HepG2 (cell line): ENCODE results near the gene ARHGAP29. TPM values are rescaled to one million over a fixed set of nuclear protein-coding genes. Genes with fewer than 3 reads are reported as not detected.

Experiments used
- AGO1 ChIP-seq: fragments of 200-400 bp; formaldehyde crosslinking; IDR thresholded peaks from 2 replicates; pipeline ENCODE4 v1.6.1; 2017; ENCODE audit warnings: mild to moderate bottlenecking, low read depth, low read length, moderate library complexity; ENCODE audit not compliant: poor library complexity, severe bottlenecking
- BRCA1 ChIP-seq: sonication (generic); formaldehyde crosslinking; IDR thresholded peaks from 2 replicates; pipeline ENCODE4 v1.4.0; 2020; ENCODE audit warnings: missing genetic modification reagents
- CBX5 ChIP-seq: sonication (generic); formaldehyde crosslinking; IDR thresholded peaks from 2 replicates; pipeline ENCODE4 v1.4.0; 2020; ENCODE audit warnings: missing genetic modification reagents, borderline replicate concordance
- EP300 ChIP-seq, 3 experiments: sonication (generic) in 1 of 3; formaldehyde crosslinking in 1 of 3; IDR thresholded peaks; 2 replicates each; pipeline versions ENCODE4 v1.5.1 to v1.6.1; 2011 to 2020; ENCODE audit warnings: low read depth in 2 of 3, low read length in 2 of 3, borderline replicate concordance in 1 of 3, improper control_type of control experiment in 1 of 3, mild to moderate bottlenecking in 1 of 3, missing genetic modification reagents in 1 of 3, moderate library complexity in 1 of 3
- ETV6 ChIP-seq: sonication (generic); formaldehyde crosslinking; conservative IDR thresholded peaks from 2 replicates; pipeline ENCODE4 v1.4.0; 2020; ENCODE audit warnings: missing genetic modification reagents
- GATAD2A ChIP-seq: IDR thresholded peaks from 2 replicates; pipeline ENCODE4 v1.6.1; 2016
- GPN1 ChIP-seq: sonication (generic); formaldehyde crosslinking; IDR thresholded peaks from 2 replicates; pipeline ENCODE4 v1.5.1; 2020; ENCODE audit warnings: missing genetic modification reagents, borderline replicate concordance
- MBD4 ChIP-seq: IDR thresholded peaks from 2 replicates; pipeline ENCODE4 v1.6.1; 2012; ENCODE audit warnings: low read length, inconsistent platforms, borderline replicate concordance
- MXI1 ChIP-seq: IDR thresholded peaks from 3 replicates; pipeline ENCODE4 v1.6.1; 2012; ENCODE audit warnings: low read depth, low read length, inconsistent platforms, borderline replicate concordance
- NR3C1 ChIP-seq: sonication (generic); formaldehyde crosslinking; IDR thresholded peaks from 2 replicates; pipeline ENCODE4 v1.4.0; 2020; ENCODE audit warnings: missing genetic modification reagents
- SNRNP70 ChIP-seq: fragments of 200-400 bp; formaldehyde crosslinking; IDR thresholded peaks from 2 replicates; pipeline ENCODE4 v1.6.1; 2017; ENCODE audit warnings: mild to moderate bottlenecking, low read depth, low read length, moderate library complexity
- TEAD2 ChIP-seq: sonication (generic); formaldehyde crosslinking; IDR thresholded peaks from 2 replicates; pipeline ENCODE4 v1.9.0; 2021; ENCODE audit warnings: missing genetic modification reagents
- TOPORS ChIP-seq: sonication (generic); formaldehyde crosslinking; IDR thresholded peaks from 2 replicates; pipeline ENCODE4 v1.8.0; 2023; ENCODE audit warnings: mild to moderate bottlenecking, missing genetic modification reagents
- ZBTB8A ChIP-seq: sonication (generic); formaldehyde crosslinking; IDR thresholded peaks from 2 replicates; pipeline ENCODE4 v1.4.0; 2020; ENCODE audit warnings: mild to moderate bottlenecking, low read depth, missing genetic modification reagents, borderline replicate concordance
- ZFP37 ChIP-seq: sonication (generic); formaldehyde crosslinking; IDR thresholded peaks from 2 replicates; pipeline ENCODE4 v1.4.0; 2020; ENCODE audit warnings: missing genetic modification reagents, borderline replicate concordance
- ZNF230 ChIP-seq: sonication (generic); formaldehyde crosslinking; IDR thresholded peaks from 2 replicates; pipeline ENCODE4 v1.4.0; 2020; ENCODE audit warnings: mild to moderate bottlenecking, missing genetic modification reagents
- ZNF251 ChIP-seq: sonication (generic); formaldehyde crosslinking; IDR thresholded peaks from 2 replicates; pipeline ENCODE4 v1.9.0; 2021; ENCODE audit warnings: mild to moderate bottlenecking, missing genetic modification reagents
- ZNF616 ChIP-seq: sonication (generic); formaldehyde crosslinking; IDR thresholded peaks from 2 replicates; pipeline ENCODE4 v1.5.0; 2020; ENCODE audit warnings: low read depth, mild to moderate bottlenecking, missing genetic modification reagents
- ZNF724P ChIP-seq: sonication (generic); formaldehyde crosslinking; IDR thresholded peaks from 2 replicates; pipeline ENCODE4 v1.8.0; 2022; ENCODE audit warnings: missing genetic modification reagents, borderline replicate concordance
- ZNF782 ChIP-seq: sonication (generic); formaldehyde crosslinking; IDR thresholded peaks from 2 replicates; pipeline ENCODE4 v1.4.0; 2020; ENCODE audit warnings: missing genetic modification reagents, mild to moderate bottlenecking, borderline replicate concordance
- polyA plus RNA-seq, 8 experiments: library from polyadenylated mRNA; depleted of rRNA in 3 of 8; stranded (reverse) in 7 of 8; unstranded in 1 of 8; fragments of >200 nt; fragmentation: Illumina TruSeq in 4 of 8; extraction: Trizol in 4 of 8; gene quantifications; 2 replicates each; pipeline versions ENCODE4 v1.2.1 to v1.2.3, GENCODE V29; 2011 to 2016; ENCODE audit warnings: low read depth in 4 of 8, missing spikeins in 1 of 8, mixed read lengths in 1 of 8; ENCODE audit not compliant: insufficient read depth in 1 of 8
- total RNA-seq, 5 experiments: library from RNA; depleted of rRNA; stranded (reverse); fragments of >200 nt; fragmentation: Illumina TruSeq; extraction: Trizol; gene quantifications; 2 replicates each; pipeline ENCODE4 v1.2.3, GENCODE V29; 2016; ENCODE audit warnings: low read depth in 1 of 5
- TF ChIP-seq, protein P1 (sequence below): sonication (generic); formaldehyde crosslinking; IDR thresholded peaks from 2 replicates; pipeline ENCODE4 v1.4.0; 2020; ENCODE audit warnings: missing genetic modification reagents, borderline replicate concordance
- TF ChIP-seq, protein P2 (sequence below): IDR thresholded peaks from 2 replicates; pipeline ENCODE4 v1.6.1; 2012; ENCODE audit warnings: low read depth, low read length, improper control_type of control experiment
- TF ChIP-seq, protein P3 (sequence below): sonication (generic); formaldehyde crosslinking; IDR thresholded peaks from 2 replicates; pipeline ENCODE4 v1.4.0; 2020; ENCODE audit warnings: mild to moderate bottlenecking, missing genetic modification reagents

The ARHGAP29 gene
- total and polyA plus RNA-seq, 2 of the 13 experiments (the other 11 are each of a cell fraction or from before 2014, with no cell fraction given), result 12.8 to 18.3 TPM

DNA sequence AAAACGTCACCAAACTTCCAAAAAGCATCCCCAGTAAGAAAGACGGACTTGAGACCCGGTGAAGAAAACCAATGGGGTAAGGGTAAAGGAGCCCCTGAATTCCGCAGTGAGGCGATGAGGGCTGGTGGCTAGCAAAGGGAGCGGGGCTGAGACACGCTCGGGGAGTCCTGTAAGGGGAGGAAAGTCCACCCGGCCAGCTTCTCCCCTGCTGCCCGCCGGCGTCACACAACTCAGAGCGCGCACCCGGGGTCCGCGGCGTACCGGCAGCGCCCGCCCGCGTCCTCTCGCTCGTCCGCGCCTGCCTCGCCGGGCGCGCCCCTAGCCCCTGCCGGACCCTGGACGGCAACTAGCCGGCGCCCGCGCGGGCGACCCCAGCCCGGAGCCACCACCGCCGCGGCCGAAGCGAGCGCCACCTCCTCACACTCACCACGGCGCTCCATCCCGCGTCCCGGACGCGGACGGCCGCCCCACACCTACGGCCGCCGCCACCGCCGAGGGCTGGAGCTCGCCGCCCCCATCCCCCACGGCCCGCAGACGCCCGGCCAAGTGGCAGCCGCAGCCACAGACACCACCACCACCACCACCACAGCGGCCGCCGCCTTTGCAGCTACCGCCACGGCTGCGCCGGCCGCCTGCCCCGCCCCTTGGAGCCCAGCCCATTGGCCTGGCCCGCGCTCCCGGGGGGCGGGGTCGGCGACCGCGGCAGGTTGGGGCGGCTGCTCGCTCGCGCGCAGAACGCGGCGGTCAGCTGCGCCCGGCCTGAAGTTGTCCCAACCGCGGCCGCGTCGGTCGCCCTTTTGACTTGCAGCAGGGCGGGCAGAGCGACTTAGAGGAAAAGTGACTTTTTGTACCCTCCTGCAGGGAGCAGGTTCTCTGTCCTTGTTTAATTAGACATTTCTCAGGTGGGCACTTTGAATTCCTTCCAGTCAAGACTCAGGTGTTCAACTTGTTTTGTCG lies 10.0 kb upstream of the ARHGAP29 start (continued):
- TF ChIP-seq TOPORS (CRISPR knock-in tag), result no peak
- TF ChIP-seq GPN1 (CRISPR knock-in tag), result no peak
- TF ChIP-seq ZBTB8A (CRISPR knock-in tag), result no peak
- TF ChIP-seq SNRNP70, result no peak
- no peak for TF ChIP-seq ZNF251 (CRISPR knock-in tag)
- TF ChIP-seq ETV6, result no peak
- TF ChIP-seq ZNF724P (CRISPR knock-in tag), result peak; percentile 60; the same call in 1 of the 2 replicates
- peak; percentile 39; the same call in 1 of the 3 replicates for TF ChIP-seq MXI1
- no peak for TF ChIP-seq NR3C1 (CRISPR knock-in tag)
- TF ChIP-seq EP300 (IDR thresholded peaks at IDR 0.05; ENCODE audit: low read depth in 2 of 2, low read length in 2 of 2), result no peak
- no peak for TF ChIP-seq EP300 (CRISPR knock-in tag; IDR thresholded peaks at IDR 0.05; ENCODE audit: borderline replicate concordance)
- no peak for TF ChIP-seq ZFP37 (CRISPR knock-in tag)
- no peak for TF ChIP-seq TEAD2 (CRISPR knock-in tag)
- TF ChIP-seq ZNF616 (CRISPR knock-in tag), result no peak; the same call in 1 of the 2 replicates
- no peak for TF ChIP-seq ZNF230 (CRISPR knock-in tag)
- no peak for TF ChIP-seq GATAD2A (CRISPR knock-in tag)
- TF ChIP-seq CBX5 (CRISPR knock-in tag), result no peak; the same call in 1 of the 2 replicates
- no peak for TF ChIP-seq ZNF782 (CRISPR knock-in tag)
- TF ChIP-seq, protein P1, sequence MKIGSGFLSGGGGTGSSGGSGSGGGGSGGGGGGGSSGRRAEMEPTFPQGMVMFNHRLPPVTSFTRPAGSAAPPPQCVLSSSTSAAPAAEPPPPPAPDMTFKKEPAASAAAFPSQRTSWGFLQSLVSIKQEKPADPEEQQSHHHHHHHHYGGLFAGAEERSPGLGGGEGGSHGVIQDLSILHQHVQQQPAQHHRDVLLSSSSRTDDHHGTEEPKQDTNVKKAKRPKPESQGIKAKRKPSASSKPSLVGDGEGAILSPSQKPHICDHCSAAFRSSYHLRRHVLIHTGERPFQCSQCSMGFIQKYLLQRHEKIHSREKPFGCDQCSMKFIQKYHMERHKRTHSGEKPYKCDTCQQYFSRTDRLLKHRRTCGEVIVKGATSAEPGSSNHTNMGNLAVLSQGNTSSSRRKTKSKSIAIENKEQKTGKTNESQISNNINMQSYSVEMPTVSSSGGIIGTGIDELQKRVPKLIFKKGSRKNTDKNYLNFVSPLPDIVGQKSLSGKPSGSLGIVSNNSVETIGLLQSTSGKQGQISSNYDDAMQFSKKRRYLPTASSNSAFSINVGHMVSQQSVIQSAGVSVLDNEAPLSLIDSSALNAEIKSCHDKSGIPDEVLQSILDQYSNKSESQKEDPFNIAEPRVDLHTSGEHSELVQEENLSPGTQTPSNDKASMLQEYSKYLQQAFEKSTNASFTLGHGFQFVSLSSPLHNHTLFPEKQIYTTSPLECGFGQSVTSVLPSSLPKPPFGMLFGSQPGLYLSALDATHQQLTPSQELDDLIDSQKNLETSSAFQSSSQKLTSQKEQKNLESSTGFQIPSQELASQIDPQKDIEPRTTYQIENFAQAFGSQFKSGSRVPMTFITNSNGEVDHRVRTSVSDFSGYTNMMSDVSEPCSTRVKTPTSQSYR, result peak; percentile 68
- no peak for TF ChIP-seq MBD4
- no peak for TF ChIP-seq AGO1
- TF ChIP-seq BRCA1 (CRISPR knock-in tag), result no peak
- TF ChIP-seq, protein P2, sequence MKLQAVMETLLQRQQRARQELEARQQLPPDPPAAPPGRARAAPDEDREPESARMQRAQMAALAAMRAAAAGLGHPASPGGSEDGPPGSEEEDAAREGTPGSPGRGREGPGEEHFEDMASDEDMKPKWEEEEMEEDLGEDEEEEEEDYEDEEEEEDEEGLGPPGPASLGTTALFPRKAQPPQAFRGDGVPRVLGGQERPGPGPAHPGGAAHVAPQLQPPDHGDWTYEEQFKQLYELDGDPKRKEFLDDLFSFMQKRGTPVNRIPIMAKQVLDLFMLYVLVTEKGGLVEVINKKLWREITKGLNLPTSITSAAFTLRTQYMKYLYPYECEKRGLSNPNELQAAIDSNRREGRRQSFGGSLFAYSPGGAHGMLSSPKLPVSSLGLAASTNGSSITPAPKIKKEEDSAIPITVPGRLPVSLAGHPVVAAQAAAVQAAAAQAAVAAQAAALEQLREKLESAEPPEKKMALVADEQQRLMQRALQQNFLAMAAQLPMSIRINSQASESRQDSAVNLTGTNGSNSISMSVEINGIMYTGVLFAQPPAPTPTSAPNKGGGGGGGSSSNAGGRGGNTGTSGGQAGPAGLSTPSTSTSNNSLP, result no peak
- TF ChIP-seq, protein P3, sequence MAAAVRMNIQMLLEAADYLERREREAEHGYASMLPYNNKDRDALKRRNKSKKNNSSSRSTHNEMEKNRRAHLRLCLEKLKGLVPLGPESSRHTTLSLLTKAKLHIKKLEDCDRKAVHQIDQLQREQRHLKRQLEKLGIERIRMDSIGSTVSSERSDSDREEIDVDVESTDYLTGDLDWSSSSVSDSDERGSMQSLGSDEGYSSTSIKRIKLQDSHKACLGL (CRISPR knock-in tag), result 0 out of 2 replicates have a peak, but pooled peaks have one; percentile 62
